GM12892 (cell line): ENCODE data around the gene EPS15.

Experiments
- POLR2A ChIP-seq: IDR thresholded peaks from 2 replicates; pipeline ENCODE4 v1.6.1; 2011; ENCODE audit warnings: low read depth, low read length, control low read depth
- TAF1 ChIP-seq: IDR thresholded peaks from 2 replicates; pipeline ENCODE4 v1.6.1; 2011; ENCODE audit warnings: low read depth, mild to moderate bottlenecking, control low read depth, low read length, borderline replicate concordance

DNA sequence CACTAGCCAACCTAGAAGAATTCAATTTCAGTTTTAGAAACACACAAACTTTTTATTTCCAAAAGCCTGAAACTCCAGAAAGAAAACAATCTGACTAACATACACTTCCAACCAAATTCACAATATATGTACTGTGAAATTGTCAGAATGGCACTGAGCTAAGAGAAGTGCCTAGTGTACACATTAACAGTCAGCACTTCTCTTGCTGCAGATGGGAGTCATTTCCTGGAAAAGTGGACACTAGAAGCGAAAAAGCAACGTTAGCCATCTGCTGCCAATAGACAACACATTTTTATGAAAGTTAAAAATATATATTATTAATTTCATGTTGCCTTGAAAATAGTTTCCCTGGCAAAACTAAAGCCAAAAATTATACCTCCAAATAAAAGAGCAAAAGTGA lies 66.1 kb downstream of the EPS15 start:
- TF ChIP-seq TAF1 = no peak
- TF ChIP-seq POLR2A = no peak
